GM12875 (cell line): ENCODE measurements around the gene RASSF8.

Experiments
- H3K4me3 ChIP-seq: one replicate; pipeline ENCODE4 v1.5.1; 2011; ENCODE audit warnings: low read depth, low read length, control low read depth
- CTCF ChIP-seq: IDR thresholded peaks from 2 replicates; pipeline ENCODE4 v1.5.1; 2011; ENCODE audit warnings: low read depth, mild to moderate bottlenecking, control low read depth, inconsistent platforms, low read length, moderate library complexity, borderline replicate concordance; ENCODE audit not compliant: insufficient read depth

RASSF8 gene

DNA sequence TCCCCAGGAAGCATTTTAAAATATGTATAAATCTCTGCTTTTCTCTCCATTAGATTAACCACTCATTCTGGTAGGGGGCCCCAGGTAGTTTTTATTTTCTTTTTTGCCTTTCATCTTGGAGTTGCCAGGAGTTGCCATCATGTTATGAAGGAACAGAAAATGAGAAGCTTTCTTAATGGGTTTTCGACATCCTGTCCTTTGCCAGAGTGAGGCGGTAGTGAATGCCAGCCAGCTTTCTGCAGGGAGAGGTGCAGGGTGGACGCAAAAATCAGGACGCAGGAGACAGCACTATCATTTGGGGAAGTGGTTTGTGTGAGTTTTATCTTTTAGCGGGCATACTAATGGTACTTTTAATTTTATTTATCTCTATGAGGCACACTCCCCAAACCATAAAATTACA lies 1.7 kb downstream of the RASSF8 start:
- no peak overlapping the region for H3K4me3 ChIP-seq
- TF ChIP-seq CTCF = no peak

GRCh38 chr12:25960961-25961360 lies 2.5 kb downstream of the RASSF8 start:
- no peak for TF ChIP-seq CTCF
- no peak overlapping the region for H3K4me3 ChIP-seq

DNA sequence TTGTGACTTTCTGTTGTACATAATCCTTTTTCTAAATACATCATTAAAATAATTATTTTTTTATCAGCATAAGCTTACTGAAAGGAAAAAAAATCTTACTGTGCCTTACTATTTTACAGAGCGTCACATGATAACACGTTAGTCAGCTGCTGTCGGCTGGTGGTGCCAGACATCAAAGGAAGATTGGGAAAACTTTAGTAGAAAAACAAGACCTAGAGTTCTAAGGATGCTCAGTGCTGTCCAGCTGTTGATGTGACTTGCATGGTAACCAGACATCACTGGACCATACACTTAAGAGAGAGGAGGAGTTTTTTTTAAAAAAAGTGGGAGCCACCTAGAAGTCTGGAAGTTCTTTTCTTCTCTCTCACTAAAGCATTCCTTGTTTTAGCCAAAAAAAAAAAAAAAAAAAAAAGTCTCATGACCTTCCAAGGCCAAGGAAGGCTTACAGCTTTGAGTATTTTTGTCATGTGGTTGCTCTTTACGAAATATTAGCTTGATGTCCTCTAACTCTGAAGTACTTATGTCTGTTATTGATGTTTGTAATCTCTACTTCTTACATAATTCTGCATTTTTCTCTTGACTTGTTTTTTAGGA lies 4.5 kb downstream of the RASSF8 start:
- TF ChIP-seq CTCF = no peak
- H3K4me3 ChIP-seq = no peak overlapping the region

- TF ChIP-seq CTCF = no peak
- H3K4me3 ChIP-seq = no peak overlapping the region
Observed at GRCh38 chr12:25965682-25966081, 7.2 kb downstream of the RASSF8 start.

DNA sequence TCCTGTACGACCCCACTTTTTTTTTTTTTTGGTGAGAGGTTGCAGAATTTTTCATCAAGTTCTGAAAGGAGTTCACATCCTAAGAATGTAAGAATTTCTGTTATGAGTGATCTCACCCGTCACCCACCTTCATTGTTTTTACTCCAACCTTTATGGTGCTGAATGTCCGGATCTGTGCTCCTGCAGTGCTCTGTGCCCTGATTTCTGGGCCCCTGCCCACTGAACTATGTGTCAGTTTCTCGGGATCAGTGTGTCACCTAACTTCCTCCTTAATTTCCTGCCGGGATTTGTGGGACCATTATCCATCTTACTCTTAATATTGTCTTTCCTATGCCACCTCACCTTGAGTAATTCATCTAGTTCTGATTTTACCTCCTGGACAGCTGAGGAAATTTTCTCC lies 11.6 kb downstream of the RASSF8 start:
- TF ChIP-seq CTCF = no peak
- no peak overlapping the region for H3K4me3 ChIP-seq

- no peak overlapping the region for H3K4me3 ChIP-seq
- TF ChIP-seq CTCF = no peak
Observed at GRCh38 chr12:25970916-25971653, 12.6 kb downstream of the RASSF8 start.

DNA sequence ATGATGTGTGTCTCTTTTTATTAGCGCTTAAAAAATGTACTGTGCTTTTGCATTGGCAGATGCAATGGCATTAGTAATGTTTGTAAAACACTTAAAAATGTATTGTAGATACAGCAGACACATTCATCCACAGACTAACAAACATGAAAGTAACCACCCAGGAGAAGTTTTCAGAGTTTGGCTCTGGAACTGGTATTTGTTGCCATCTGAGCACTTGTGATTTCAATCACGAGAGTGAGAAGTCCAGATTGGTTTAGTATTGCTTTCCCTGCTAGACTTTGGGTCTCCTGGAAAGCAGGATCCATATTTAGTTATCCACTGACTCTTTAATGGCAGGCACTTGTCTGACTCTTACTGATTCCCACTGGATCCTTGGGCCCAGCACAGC lies 13.2 kb downstream of the RASSF8 start:
- H3K4me3 ChIP-seq = no peak overlapping the region
- TF ChIP-seq CTCF = no peak
